ENCODE results near the gene P2RY2.

The P2RY2 gene

GRCh38 chr11:73218106-73218829 is at the start of gene P2RY2:
P2RY2 (plus strand) TSS chr11:73218281; CDS start chr11:73234160, 15,879 bp downstream.
- DNase-seq, result no peak

GRCh38 chr11:73168925-73169579 is 49.0 kb upstream of the P2RY2 start:
- DNase-seq, result no peak

GRCh38 chr11:73170140-73170539 is 47.9 kb upstream of the P2RY2 start:
- no peak for DNase-seq

GRCh38 chr11:73171436-73172161 is 46.5 kb upstream of the P2RY2 start:
- DNase-seq, result no peak

GRCh38 chr11:73172992-73173656 is 45.0 kb upstream of the P2RY2 start:
- DNase-seq, result no peak

GRCh38 chr11:73173755-73174494 is 44.2 kb upstream of the P2RY2 start:
- DNase-seq, result no peak

GRCh38 chr11:73174495-73174791 is 43.6 kb upstream of the P2RY2 start:
- DNase-seq, result no peak

GRCh38 chr11:73175551-73176144 is 42.4 kb upstream of the P2RY2 start:
- DNase-seq, result no peak

GRCh38 chr11:73176145-73176873 is 41.8 kb upstream of the P2RY2 start:
- DNase-seq, result no peak

- DNase-seq, result no peak
Observed at GRCh38 chr11:73176874-73177155, 41.3 kb upstream of the P2RY2 start.

- DNase-seq, result no peak
Observed at GRCh38 chr11:73177380-73177777, 40.7 kb upstream of the P2RY2 start.

- peak; percentile 38 for DNase-seq
Observed at GRCh38 chr11:73177778-73178539, 40.1 kb upstream of the P2RY2 start.

- no peak for DNase-seq
Observed at GRCh38 chr11:73178681-73179080, 39.4 kb upstream of the P2RY2 start.

- no peak for DNase-seq
Observed at GRCh38 chr11:73182824-73183321, 35.2 kb upstream of the P2RY2 start.

- peak; percentile 26 for DNase-seq
Observed at GRCh38 chr11:73184953-73185671, 33.0 kb upstream of the P2RY2 start.

- no peak for DNase-seq
Observed at GRCh38 chr11:73185680-73186293, 32.3 kb upstream of the P2RY2 start.

GRCh38 chr11:73186294-73186850 is 31.7 kb upstream of the P2RY2 start:
- DNase-seq, result no peak

GRCh38 chr11:73186886-73187285 is 31.2 kb upstream of the P2RY2 start:
- DNase-seq, result no peak

GRCh38 chr11:73187854-73188253 is 30.2 kb upstream of the P2RY2 start:
- DNase-seq, result no peak

Data from NCI-H526 treated with DMSO at 0.1 percent for 48 hours (cell line).